ENCODE measurements around the gene FRMD7. TPM values are rescaled to one million over a fixed set of nuclear protein-coding genes. Genes with fewer than 3 reads are reported as not detected.
"Not testable (repeated sequence)": the region's sequence is repeated elsewhere in the genome, so short reads cannot be mapped to it uniquely, and the experiment has no call there.

The FRMD7 gene
- total RNA-seq, 2 donors from 2014 or later: not detected

- Mint-ChIP-seq H3K4me1 (peaks cover 6% of the 10 kb centered on the region), H3K27me3 (ENCODE audit: insufficient read depth) (no peaks in the 10 kb centered on the region), H3K27ac (no peak overlapping the region), H3K9me3 (no peaks in the 10 kb centered on the region), H3K4me3 (no peak overlapping the region), H3K36me3 (ENCODE audit: low read depth) (no peaks in the 10 kb centered on the region)
- H3K4me3 ChIP-seq (ENCODE audit: low read length): no peak overlapping the region
- no peaks in the 10 kb centered on the region for H3K9me3 ChIP-seq (ENCODE audit: control insufficient read depth, low read length)
- no peak for DNase-seq
- H3K4me1 ChIP-seq (ENCODE audit: control insufficient read depth, insufficient read depth, low read length): no peaks in the 10 kb centered on the region
- H3K27ac ChIP-seq (ENCODE audit: low read depth, low read length): no peak overlapping the region
- no peak for TF ChIP-seq CTCF (conservative IDR thresholded peaks at IDR 0.05)
- H3K36me3 ChIP-seq (ENCODE audit: control insufficient read depth, insufficient read depth, low read length): no peaks in the 10 kb centered on the region
- H3K9ac ChIP-seq (ENCODE audit: extremely low read depth, low read length, poor library complexity, severe bottlenecking): no peak overlapping the region
- no peaks in the 10 kb centered on the region for H3K27me3 ChIP-seq (ENCODE audit: control insufficient read depth, insufficient read depth, low read length, poor library complexity, severe bottlenecking)
These were observed 20.5 kb downstream of the FRMD7 start for GRCh38 chrX:132107291-132107690.

GRCh38 chrX:132101799-132102198, 26.0 kb downstream of the FRMD7 start:
- H3K27ac Mint-ChIP-seq: no peak overlapping the region
- DNase-seq: no peak
- no peaks in the 10 kb centered on the region for H3K36me3 Mint-ChIP-seq (ENCODE audit: low read depth)
- 95% methylated on average over 6 of the region's 9 CpGs; no CpG with 5 or more reads in 1 of the 2 experiments for WGBS, 2 experiments (ENCODE audit: insufficient coverage in 1 of 2, insufficient read length in 1 of 2)
- Histone ChIP-seq H3K27me3 (ENCODE audit: control insufficient read depth, insufficient read depth, low read length, poor library complexity, severe bottlenecking) (no peaks in the 10 kb centered on the region), H3K9ac (ENCODE audit: extremely low read depth, low read length, poor library complexity, severe bottlenecking) (no peak overlapping the region), H3K27ac (ENCODE audit: low read depth, low read length) (no peak overlapping the region), H3K9me3 (ENCODE audit: control insufficient read depth, low read length) (no peaks in the 10 kb centered on the region), H3K4me3 (ENCODE audit: low read length) (no peak overlapping the region), H3K36me3 (ENCODE audit: control insufficient read depth, insufficient read depth, low read length) (no peaks in the 10 kb centered on the region), H3K4me1 (ENCODE audit: control insufficient read depth, insufficient read depth, low read length) (no peaks in the 10 kb centered on the region)
- no peak overlapping the region for H3K4me3 Mint-ChIP-seq
- no peak for TF ChIP-seq CTCF (conservative IDR thresholded peaks at IDR 0.05)
- H3K4me1 Mint-ChIP-seq: no peaks in the 10 kb centered on the region
- H3K27me3 Mint-ChIP-seq (ENCODE audit: insufficient read depth): no peaks in the 10 kb centered on the region
- H3K9me3 Mint-ChIP-seq: no peaks in the 10 kb centered on the region

- H3K4me3 ChIP-seq (ENCODE audit: low read length): no peak overlapping the region
- H3K4me1 ChIP-seq (ENCODE audit: control insufficient read depth, insufficient read depth, low read length): no peaks in the 10 kb centered on the region
- no peaks in the 10 kb centered on the region for H3K36me3 ChIP-seq (ENCODE audit: control insufficient read depth, insufficient read depth, low read length)
- H3K9ac ChIP-seq (ENCODE audit: extremely low read depth, low read length, poor library complexity, severe bottlenecking): no peak overlapping the region
- H3K9me3 ChIP-seq (ENCODE audit: control insufficient read depth, low read length): no peaks in the 10 kb centered on the region
- DNase-seq: no peak
- no peak for TF ChIP-seq CTCF (conservative IDR thresholded peaks at IDR 0.05)
- WGBS, 2 experiments (ENCODE audit: insufficient coverage in 1 of 2, insufficient read length in 1 of 2): 99 to 100% methylated on average over 3 to 4 of the region's 4 CpGs
- Mint-ChIP-seq H3K4me3 (no peak overlapping the region), H3K27ac (no peak overlapping the region), H3K4me1 (no peaks in the 10 kb centered on the region), H3K27me3 (ENCODE audit: insufficient read depth) (no peaks in the 10 kb centered on the region), H3K9me3 (no peaks in the 10 kb centered on the region), H3K36me3 (ENCODE audit: low read depth) (no peaks in the 10 kb centered on the region)
- no peak overlapping the region for H3K27ac ChIP-seq (ENCODE audit: low read depth, low read length)
- H3K27me3 ChIP-seq (ENCODE audit: control insufficient read depth, insufficient read depth, low read length, poor library complexity, severe bottlenecking): no peaks in the 10 kb centered on the region
These were observed 26.6 kb downstream of the FRMD7 start for GRCh38 chrX:132101206-132101605.

- not testable (repeated sequence) for H3K27ac ChIP-seq (ENCODE audit: low read depth, low read length); H3K36me3 Mint-ChIP-seq (ENCODE audit: low read depth); H3K4me1 Mint-ChIP-seq; H3K27me3 ChIP-seq (ENCODE audit: control insufficient read depth, insufficient read depth, low read length, poor library complexity, severe bottlenecking); H3K4me3 ChIP-seq (ENCODE audit: low read length); H3K9me3 Mint-ChIP-seq; H3K9ac ChIP-seq (ENCODE audit: extremely low read depth, low read length, poor library complexity, severe bottlenecking); H3K27ac Mint-ChIP-seq; H3K27me3 Mint-ChIP-seq (ENCODE audit: insufficient read depth); DNase-seq; H3K9me3 ChIP-seq (ENCODE audit: control insufficient read depth, low read length); H3K4me1 ChIP-seq (ENCODE audit: control insufficient read depth, insufficient read depth, low read length); H3K4me3 Mint-ChIP-seq; H3K36me3 ChIP-seq (ENCODE audit: control insufficient read depth, insufficient read depth, low read length)
- 93% methylated on average over 1 of the region's 4 CpGs; no CpG with 5 or more reads in 1 of the 2 experiments for WGBS, 2 experiments (ENCODE audit: insufficient coverage in 1 of 2, insufficient read length in 1 of 2)
These were observed 29.1 kb downstream of the FRMD7 start for GRCh38 chrX:132098704-132099103.
